ENCODE results near the gene PHACTR3.

The PHACTR3 gene

DNA sequence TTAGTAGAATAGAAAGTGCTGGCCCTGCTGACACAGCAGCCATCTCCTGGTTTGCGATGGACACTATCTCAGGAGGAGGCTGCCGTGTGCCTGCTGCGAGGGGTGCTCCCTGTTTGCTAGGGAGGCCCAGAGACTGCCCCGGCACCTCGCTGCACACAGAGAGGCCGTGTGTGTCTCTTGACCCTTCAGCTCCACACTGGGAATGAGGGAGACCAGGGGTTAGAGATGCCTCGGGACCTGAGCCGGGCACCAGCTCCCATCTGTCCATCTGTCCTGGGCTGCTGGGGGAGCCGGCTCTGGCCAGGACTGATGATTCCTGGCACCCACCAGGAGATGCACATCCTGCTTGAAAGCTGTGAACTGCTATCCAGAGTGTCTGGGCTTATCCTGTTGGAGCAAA, 18.2 kb downstream of the PHACTR3 start:
- no peak for DNase-seq (ENCODE audit: low read depth)

DNA sequence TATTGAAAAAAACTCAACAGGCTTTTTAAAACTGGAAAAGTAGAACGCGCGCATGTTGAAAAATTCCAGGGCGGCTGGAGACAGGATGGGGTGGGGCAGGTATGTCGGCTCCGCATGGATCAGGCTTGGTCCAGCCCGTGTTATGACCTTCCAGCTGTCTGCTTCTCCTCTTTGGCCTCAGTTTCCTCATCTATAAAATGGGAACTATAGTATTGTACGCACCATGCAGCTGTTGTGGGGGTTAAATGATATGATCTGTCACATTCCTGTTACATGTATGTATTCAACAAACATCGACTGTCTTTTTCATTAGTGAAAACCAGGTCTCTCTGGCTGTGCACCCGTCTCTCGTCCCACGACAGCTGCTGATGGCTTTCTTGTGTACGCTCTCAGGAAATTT, 18.8 kb downstream of the PHACTR3 start:
- no peak for DNase-seq (ENCODE audit: low read depth)

- DNase-seq (ENCODE audit: low read depth): no peak
These were observed 19.2 kb downstream of the PHACTR3 start for GRCh38 chr20:59623583-59623982.

GRCh38 chr20:59624401-59624800, 20.1 kb downstream of the PHACTR3 start:
- DNase-seq (ENCODE audit: low read depth): no peak

- no peak for DNase-seq (ENCODE audit: low read depth)
These were observed 21.0 kb downstream of the PHACTR3 start for GRCh38 chr20:59625214-59625922.

GRCh38 chr20:59627298-59627697, 23.0 kb downstream of the PHACTR3 start:
- no peak for DNase-seq (ENCODE audit: low read depth)

GRCh38 chr20:59628171-59628570, 23.8 kb downstream of the PHACTR3 start:
- no peak for DNase-seq (ENCODE audit: low read depth)

DNA sequence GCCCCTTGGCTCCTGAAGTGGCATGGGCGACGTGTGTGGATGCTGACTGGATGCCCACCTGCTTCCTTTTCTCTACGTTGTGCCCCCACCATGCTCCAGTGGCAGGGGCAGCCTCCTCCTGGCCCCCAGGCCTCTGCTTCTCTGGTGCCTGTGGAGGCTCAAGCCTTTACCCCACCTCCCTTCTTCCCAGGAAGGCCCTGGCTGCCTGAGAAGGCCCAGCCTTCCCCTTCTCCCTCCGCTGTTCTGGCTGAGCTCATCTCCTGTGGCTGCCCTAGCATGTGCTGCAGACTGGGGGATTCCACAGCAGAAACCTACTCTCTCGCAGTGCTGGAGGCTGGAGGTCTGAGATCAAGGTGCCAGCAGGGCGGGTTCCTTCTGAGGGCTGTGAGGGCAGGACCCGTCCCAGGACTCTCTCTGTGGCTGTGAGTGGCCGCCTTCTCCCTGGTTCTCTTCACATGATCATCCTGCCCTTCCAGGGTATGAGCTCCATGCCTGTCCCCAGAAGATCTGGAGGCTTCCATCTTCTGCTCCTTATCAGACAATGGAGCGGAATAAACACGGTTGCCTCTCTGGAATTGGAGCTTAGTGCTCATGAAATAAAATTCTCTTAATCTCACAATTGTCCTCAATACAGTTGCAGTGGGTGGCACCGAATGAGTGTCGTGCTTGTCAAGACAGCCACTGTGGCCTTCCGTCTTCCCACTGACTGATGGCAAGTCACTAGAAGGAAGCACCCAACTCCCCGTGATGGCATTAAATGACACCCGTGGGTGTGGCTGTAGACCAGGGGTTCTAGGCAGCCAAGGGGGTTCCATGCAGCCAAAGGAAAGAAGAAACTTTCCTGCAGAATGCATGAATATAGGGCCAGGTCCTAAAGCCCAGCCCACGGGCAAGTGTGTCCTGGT, 25.1 kb downstream of the PHACTR3 start:
- no peak for DNase-seq (ENCODE audit: low read depth)

- DNase-seq (ENCODE audit: low read depth): no peak
These were observed 26.2 kb downstream of the PHACTR3 start for GRCh38 chr20:59630526-59630925.

GRCh38 chr20:59631751-59632540, 27.6 kb downstream of the PHACTR3 start:
- no peak for DNase-seq (ENCODE audit: low read depth)

- DNase-seq (ENCODE audit: low read depth): no peak
These were observed 28.3 kb downstream of the PHACTR3 start for GRCh38 chr20:59632541-59633113.

- no peak for DNase-seq (ENCODE audit: low read depth)
These were observed 29.4 kb downstream of the PHACTR3 start for GRCh38 chr20:59633656-59634251.

DNA sequence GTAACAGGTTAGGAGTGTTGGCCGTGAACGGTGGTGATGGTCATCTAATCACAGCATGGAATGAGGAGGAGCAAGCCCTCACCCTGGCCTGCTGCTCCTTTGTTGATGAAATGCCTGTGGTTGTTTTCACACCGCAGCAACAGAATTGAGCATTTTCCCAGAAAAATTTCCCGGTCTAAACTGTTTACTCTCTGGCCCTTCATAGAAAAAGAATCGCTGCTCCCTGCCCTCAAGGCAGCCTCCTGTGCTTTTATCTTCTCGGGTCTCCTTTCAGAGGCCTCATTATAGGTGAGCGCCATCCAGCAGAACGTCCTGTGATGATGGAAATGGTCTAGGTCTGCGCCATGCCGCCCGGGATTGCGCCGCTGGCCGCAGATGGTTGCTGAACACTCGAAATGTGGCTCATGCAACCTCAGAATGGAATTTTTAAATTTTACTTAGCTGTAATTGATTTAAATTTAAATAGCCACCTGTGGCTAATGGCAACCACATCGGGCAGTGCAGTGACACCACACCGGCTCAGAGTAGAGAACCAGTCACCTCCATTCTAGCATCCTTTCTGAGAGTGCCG, 30.2 kb downstream of the PHACTR3 start:
- no peak for DNase-seq (ENCODE audit: low read depth)

GRCh38 chr20:59636766-59637370, 32.5 kb downstream of the PHACTR3 start:
- DNase-seq (ENCODE audit: low read depth): no peak

- DNase-seq (ENCODE audit: low read depth): no peak
These were observed 35.9 kb downstream of the PHACTR3 start for GRCh38 chr20:59640267-59640666.

GRCh38 chr20:59643615-59644061, 39.3 kb downstream of the PHACTR3 start:
- no peak for DNase-seq (ENCODE audit: low read depth)

- no peak for DNase-seq (ENCODE audit: low read depth)
These were observed 40.1 kb downstream of the PHACTR3 start for GRCh38 chr20:59644371-59644939.

GRCh38 chr20:59645271-59645670, 40.9 kb downstream of the PHACTR3 start:
- DNase-seq (ENCODE audit: low read depth): no peak

- no peak for DNase-seq (ENCODE audit: low read depth)
These were observed 41.4 kb downstream of the PHACTR3 start for GRCh38 chr20:59645761-59646171.

- no peak for DNase-seq (ENCODE audit: low read depth)
These were observed 42.1 kb downstream of the PHACTR3 start for GRCh38 chr20:59646487-59646886.
